ENCODE measurements around the gene ADGRV1.

Gene ADGRV1

GRCh38 chr5:90558344-90559192 is at the start of gene ADGRV1:
TSS of gene ADGRV1 (plus strand) at chr5:90558797. CDS start at chr5:90558896, 99 bp downstream.
- TF ChIP-seq GATA2 (IDR thresholded peaks at IDR 0.05; ENCODE audit: low read depth, low read length): no peak
- TF ChIP-seq GATA3 (IDR thresholded peaks at IDR 0.05; ENCODE audit: low read depth, low read length): no peak

- TF ChIP-seq GATA2 (IDR thresholded peaks at IDR 0.05; ENCODE audit: low read depth, low read length): no peak
- TF ChIP-seq GATA3 (IDR thresholded peaks at IDR 0.05; ENCODE audit: low read depth, low read length): no peak
Measured at GRCh38 chr5:90510438-90510837, 48.2 kb upstream of the ADGRV1 start.

GRCh38 chr5:90514520-90514919 is 44.1 kb upstream of the ADGRV1 start:
- no peak for TF ChIP-seq GATA3 (IDR thresholded peaks at IDR 0.05; ENCODE audit: low read depth, low read length)
- TF ChIP-seq GATA2 (IDR thresholded peaks at IDR 0.05; ENCODE audit: low read depth, low read length): no peak

- TF ChIP-seq GATA2 (IDR thresholded peaks at IDR 0.05; ENCODE audit: low read depth, low read length) (no peak), GATA3 (IDR thresholded peaks at IDR 0.05; ENCODE audit: low read depth, low read length) (no peak)
Measured at GRCh38 chr5:90518661-90519060, 39.9 kb upstream of the ADGRV1 start.

- TF ChIP-seq GATA3 (IDR thresholded peaks at IDR 0.05; ENCODE audit: low read depth, low read length): no peak
- no peak for TF ChIP-seq GATA2 (IDR thresholded peaks at IDR 0.05; ENCODE audit: low read depth, low read length)
Measured at GRCh38 chr5:90519081-90519480, 39.5 kb upstream of the ADGRV1 start.

GRCh38 chr5:90528601-90529193 is 29.9 kb upstream of the ADGRV1 start:
- no peak for TF ChIP-seq GATA3 (IDR thresholded peaks at IDR 0.05; ENCODE audit: low read depth, low read length)
- no peak for TF ChIP-seq GATA2 (IDR thresholded peaks at IDR 0.05; ENCODE audit: low read depth, low read length)

GRCh38 chr5:90529194-90529938 is 29.2 kb upstream of the ADGRV1 start, which contains the start of gene LYSMD3:
TSS of gene LYSMD3 (minus strand) at chr5:90529584. CDS start at chr5:90525289, 4,295 bp downstream.
- TF ChIP-seq GATA2 (IDR thresholded peaks at IDR 0.05; ENCODE audit: low read depth, low read length) (no peak), GATA3 (IDR thresholded peaks at IDR 0.05; ENCODE audit: low read depth, low read length) (no peak)

- TF ChIP-seq GATA2 (IDR thresholded peaks at IDR 0.05; ENCODE audit: low read depth, low read length) (no peak), GATA3 (IDR thresholded peaks at IDR 0.05; ENCODE audit: low read depth, low read length) (no peak)
Measured at GRCh38 chr5:90529939-90530677, 28.5 kb upstream of the ADGRV1 start.

- TF ChIP-seq GATA3 (IDR thresholded peaks at IDR 0.05; ENCODE audit: low read depth, low read length): no peak
- TF ChIP-seq GATA2 (IDR thresholded peaks at IDR 0.05; ENCODE audit: low read depth, low read length): no peak
Measured at GRCh38 chr5:90530736-90531487, 27.7 kb upstream of the ADGRV1 start.

GRCh38 chr5:90533794-90534193 is 24.8 kb upstream of the ADGRV1 start:
- no peak for TF ChIP-seq GATA2 (IDR thresholded peaks at IDR 0.05; ENCODE audit: low read depth, low read length)
- TF ChIP-seq GATA3 (IDR thresholded peaks at IDR 0.05; ENCODE audit: low read depth, low read length): no peak

- TF ChIP-seq GATA2 (IDR thresholded peaks at IDR 0.05; ENCODE audit: low read depth, low read length) (no peak), GATA3 (IDR thresholded peaks at IDR 0.05; ENCODE audit: low read depth, low read length) (no peak)
Measured at GRCh38 chr5:90534922-90535321, 23.7 kb upstream of the ADGRV1 start.

GRCh38 chr5:90542827-90543519 is 15.6 kb upstream of the ADGRV1 start:
- no peak for TF ChIP-seq GATA2 (IDR thresholded peaks at IDR 0.05; ENCODE audit: low read depth, low read length)
- no peak for TF ChIP-seq GATA3 (IDR thresholded peaks at IDR 0.05; ENCODE audit: low read depth, low read length)
